ENCODE results near the gene TOB1.

The TOB1 gene

GRCh38 chr17:50830352-50830751 lies 35.8 kb downstream of the TOB1 start:
- DNase-seq, result no peak

GRCh38 chr17:50829332-50829731 lies 36.8 kb downstream of the TOB1 start:
- DNase-seq, result no peak

- DNase-seq, result no peak
Observed at GRCh38 chr17:50828508-50829170, 37.5 kb downstream of the TOB1 start.

GRCh38 chr17:50825188-50825587 lies 41.0 kb downstream of the TOB1 start:
- DNase-seq, result no peak

GRCh38 chr17:50824429-50824828 lies 41.7 kb downstream of the TOB1 start:
- DNase-seq, result no peak

- no peak for DNase-seq
Observed at GRCh38 chr17:50822550-50822949, 43.6 kb downstream of the TOB1 start.

- DNase-seq, result no peak
Observed at GRCh38 chr17:50820651-50821050, 45.5 kb downstream of the TOB1 start.

GRCh38 chr17:50818921-50819657 lies 47.1 kb downstream of the TOB1 start:
- DNase-seq, result no peak

- DNase-seq, result no peak
Observed at GRCh38 chr17:50818261-50818660, 47.9 kb downstream of the TOB1 start.

GRCh38 chr17:50817838-50818237 lies 48.3 kb downstream of the TOB1 start:
- no peak for DNase-seq

- peak; percentile 42 to 60 for DNase-seq
Observed at GRCh38 chr17:50816771-50817751, 49.1 kb downstream of the TOB1 start.

- no peak for DNase-seq
Observed at GRCh38 chr17:50816271-50816670, 49.9 kb downstream of the TOB1 start.

- DNase-seq, result no peak
Observed at GRCh38 chr17:50815400-50815799, 50.8 kb downstream of the TOB1 start.

- no peak for DNase-seq
Observed at GRCh38 chr17:50813583-50813982, 52.6 kb downstream of the TOB1 start.

Measured in CD4-positive, alpha-beta T cell treated with Interleukin-4 for 1 hour (primary cell).